ENCODE measurements around the gene ATP9B. TPM values are rescaled to one million over a fixed set of nuclear protein-coding genes. Genes with fewer than 3 reads are reported as not detected.

ATP9B gene
- total and polyA plus RNA-seq, 10 of the 15 experiments (the other 5 are each of a cell fraction or from before 2014, with no cell fraction given): 0.74 to 20.7 (median 12.9) TPM

- TF ChIP-seq, protein P1, sequence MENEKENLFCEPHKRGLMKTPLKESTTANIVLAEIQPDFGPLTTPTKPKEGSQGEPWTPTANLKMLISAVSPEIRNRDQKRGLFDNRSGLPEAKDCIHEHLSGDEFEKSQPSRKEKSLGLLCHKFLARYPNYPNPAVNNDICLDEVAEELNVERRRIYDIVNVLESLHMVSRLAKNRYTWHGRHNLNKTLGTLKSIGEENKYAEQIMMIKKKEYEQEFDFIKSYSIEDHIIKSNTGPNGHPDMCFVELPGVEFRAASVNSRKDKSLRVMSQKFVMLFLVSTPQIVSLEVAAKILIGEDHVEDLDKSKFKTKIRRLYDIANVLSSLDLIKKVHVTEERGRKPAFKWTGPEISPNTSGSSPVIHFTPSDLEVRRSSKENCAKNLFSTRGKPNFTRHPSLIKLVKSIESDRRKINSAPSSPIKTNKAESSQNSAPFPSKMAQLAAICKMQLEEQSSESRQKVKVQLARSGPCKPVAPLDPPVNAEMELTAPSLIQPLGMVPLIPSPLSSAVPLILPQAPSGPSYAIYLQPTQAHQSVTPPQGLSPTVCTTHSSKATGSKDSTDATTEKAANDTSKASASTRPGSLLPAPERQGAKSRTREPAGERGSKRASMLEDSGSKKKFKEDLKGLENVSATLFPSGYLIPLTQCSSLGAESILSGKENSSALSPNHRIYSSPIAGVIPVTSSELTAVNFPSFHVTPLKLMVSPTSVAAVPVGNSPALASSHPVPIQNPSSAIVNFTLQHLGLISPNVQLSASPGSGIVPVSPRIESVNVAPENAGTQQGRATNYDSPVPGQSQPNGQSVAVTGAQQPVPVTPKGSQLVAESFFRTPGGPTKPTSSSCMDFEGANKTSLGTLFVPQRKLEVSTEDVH (IDR thresholded peaks at IDR 0.05; ENCODE audit: low read depth, partially characterized antibody): no peak
- TF ChIP-seq CHD2 (IDR thresholded peaks at IDR 0.05; ENCODE audit: borderline replicate concordance, low read depth, low read length): no peak
- peak; percentile 74 for TF ChIP-seq NKRF (conservative IDR thresholded peaks at IDR 0.05)
- no peak for TF ChIP-seq CREM (IDR thresholded peaks at IDR 0.05; ENCODE audit: low read depth)
- TF ChIP-seq EED (IDR thresholded peaks at IDR 0.05; ENCODE audit: low read depth): no peak
- no peak for TF ChIP-seq BMI1 (IDR thresholded peaks at IDR 0.05; ENCODE audit: borderline replicate concordance)
- TF ChIP-seq RAD51 (IDR thresholded peaks at IDR 0.05): no peak
- TF ChIP-seq RUNX3 (IDR thresholded peaks at IDR 0.05; ENCODE audit: low read length): no peak
- no peak for TF ChIP-seq TCF3 (IDR thresholded peaks at IDR 0.05; ENCODE audit: borderline replicate concordance, insufficient read depth, low read depth, low read length)
- TF ChIP-seq TCF7 (IDR thresholded peaks at IDR 0.05; ENCODE audit: borderline replicate concordance): no peak
- TF ChIP-seq SIN3A (IDR thresholded peaks at IDR 0.05; ENCODE audit: low read depth, low read length): no peak
- TF ChIP-seq LARP7 (IDR thresholded peaks at IDR 0.05): peak; percentile 64
- TF ChIP-seq NR2F1 (conservative IDR thresholded peaks at IDR 0.05): 0 out of 2 replicates have a peak, but pooled peaks have one; percentile 18
- TF ChIP-seq, protein P2, sequence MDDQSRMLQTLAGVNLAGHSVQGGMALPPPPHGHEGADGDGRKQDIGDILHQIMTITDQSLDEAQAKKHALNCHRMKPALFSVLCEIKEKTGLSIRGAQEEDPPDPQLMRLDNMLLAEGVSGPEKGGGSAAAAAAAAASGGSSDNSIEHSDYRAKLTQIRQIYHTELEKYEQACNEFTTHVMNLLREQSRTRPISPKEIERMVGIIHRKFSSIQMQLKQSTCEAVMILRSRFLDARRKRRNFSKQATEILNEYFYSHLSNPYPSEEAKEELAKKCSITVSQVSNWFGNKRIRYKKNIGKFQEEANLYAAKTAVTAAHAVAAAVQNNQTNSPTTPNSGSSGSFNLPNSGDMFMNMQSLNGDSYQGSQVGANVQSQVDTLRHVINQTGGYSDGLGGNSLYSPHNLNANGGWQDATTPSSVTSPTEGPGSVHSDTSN (IDR thresholded peaks at IDR 0.05; ENCODE audit: insufficient replicate concordance, low read depth, low read length): no peak
- no peak for TF ChIP-seq ZNF274 (IDR thresholded peaks at IDR 0.05; ENCODE audit: insufficient read depth, insufficient read length)
- TF ChIP-seq ZNF622 (IDR thresholded peaks at IDR 0.05): no peak
- TF ChIP-seq, protein P3, sequence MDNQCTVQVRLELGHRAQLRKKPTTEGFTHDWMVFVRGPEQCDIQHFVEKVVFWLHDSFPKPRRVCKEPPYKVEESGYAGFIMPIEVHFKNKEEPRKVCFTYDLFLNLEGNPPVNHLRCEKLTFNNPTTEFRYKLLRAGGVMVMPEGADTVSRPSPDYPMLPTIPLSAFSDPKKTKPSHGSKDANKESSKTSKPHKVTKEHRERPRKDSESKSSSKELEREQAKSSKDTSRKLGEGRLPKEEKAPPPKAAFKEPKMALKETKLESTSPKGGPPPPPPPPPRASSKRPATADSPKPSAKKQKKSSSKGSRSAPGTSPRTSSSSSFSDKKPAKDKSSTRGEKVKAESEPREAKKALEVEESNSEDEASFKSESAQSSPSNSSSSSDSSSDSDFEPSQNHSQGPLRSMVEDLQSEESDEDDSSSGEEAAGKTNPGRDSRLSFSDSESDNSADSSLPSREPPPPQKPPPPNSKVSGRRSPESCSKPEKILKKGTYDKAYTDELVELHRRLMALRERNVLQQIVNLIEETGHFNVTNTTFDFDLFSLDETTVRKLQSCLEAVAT (IDR thresholded peaks at IDR 0.05): no peak
- TF ChIP-seq DPF2 (IDR thresholded peaks at IDR 0.05): peak; percentile 35; the same call in 1 of the 2 replicates
- TF ChIP-seq ZNF592 (IDR thresholded peaks at IDR 0.05): no peak
Observed at GRCh38 chr18:79395761-79396404, 326.7 kb downstream of the ATP9B start, which contains the start of gene NFATC1 (continued).
